HCT116 (cell line): ENCODE results near the gene ZKSCAN2. TPM values are rescaled to one million over a fixed set of nuclear protein-coding genes. Genes with fewer than 3 reads are reported as not detected.

Experiments used
- ATAC-seq: fragments of 200-7000 bp; cut with Tn5 transposase; 2 replicates; pipeline ENCODE4 v1.9.1; 2020; ENCODE audit warnings: mild to moderate bottlenecking, moderate library complexity
- BruUV-seq: library from RNA; stranded (reverse); fragments of 400-500 nt; replicated peaks from 2 replicates; lab custom pipeline; 2021; lab: Mats Ljungman, UMichigan
- CTCF ChIA-PET: fragments of 300-600 bp; sonication (Branson Sonifier 250); formaldehyde crosslinking; loops from one replicate; lab custom pipeline; 2021; ENCODE audit warnings: antibody characterized with exemption; lab: Charles Lee
- POLR2A ChIA-PET: fragments of 300-600, 350-600 bp; sonication (Branson Sonifier 250); formaldehyde crosslinking; loops from one replicate; lab custom pipeline; 2021; ENCODE audit warnings: antibody characterized with exemption; lab: Charles Lee
- RAD21 ChIA-PET, 2 experiments: fragments of 300-600 bp; sonication (Branson Sonifier 250); formaldehyde crosslinking; loops; one replicate each; lab custom pipeline; 2023; ENCODE audit warnings: low total read pairs in 2 of 2; ENCODE audit not compliant: uncharacterized antibody in 2 of 2, unreplicated experiment in 2 of 2, low non-redundant PET in 1 of 2; lab: Charles Lee
- DNase-seq: peaks from one replicate; pipeline ENCODE4 v3.0.0-alpha.2; 2010; ENCODE audit warnings: low read depth, low spot score
- H2AFZ ChIP-seq: fragments of 200-600 bp; shearing (Covaris generic), sonication (generic); 2 replicates; pipeline ENCODE4 v1.6.1; 2017; ENCODE audit warnings: low read depth, mixed run types, mixed read lengths, antibody characterized with exemption, low read length; ENCODE audit not compliant: poor library complexity, severe bottlenecking
- H3K27ac ChIP-seq: 2 replicates; pipeline ENCODE4 v1.5.1; 2012; ENCODE audit warnings: low read depth, low read length
- H3K27me3 ChIP-seq: fragments of 200-600 bp; sonication (generic); 2 replicates; pipeline ENCODE4 v1.6.1; 2016; ENCODE audit warnings: mixed run types, low read length, mixed read lengths; ENCODE audit not compliant: insufficient read depth
- H3K36me3 ChIP-seq, 2 experiments: fragments of 200-500 bp in 1 of 2; fragments of 200-600 bp in 1 of 2; sonication (Bioruptor generic) in 1 of 2; sonication (generic) in 1 of 2; 2 replicates each; pipeline versions ENCODE4 v1.5.1 to v1.6.1; 2014 to 2016; ENCODE audit warnings: low read length in 2 of 2, inconsistent platforms in 1 of 2, mixed read lengths in 1 of 2, mixed run types in 1 of 2; ENCODE audit not compliant: insufficient read depth in 2 of 2, control insufficient read depth in 1 of 2
- H3K4me1 ChIP-seq, 2 experiments: fragments of 200-600 bp in 1 of 2; sonication (generic) in 1 of 2; 2 replicates each; pipeline versions ENCODE4 v1.5.1 to v1.6.1; 2012 to 2017; ENCODE audit warnings: low read length in 2 of 2, inconsistent platforms in 1 of 2, mild to moderate bottlenecking in 1 of 2, mixed read lengths in 1 of 2, mixed run types in 1 of 2, moderate library complexity in 1 of 2; ENCODE audit not compliant: insufficient read depth in 2 of 2, control insufficient read depth in 1 of 2
- H3K4me2 ChIP-seq: fragments of 200-600 bp; sonication (generic); 2 replicates; pipeline ENCODE4 v1.6.1; 2017; ENCODE audit warnings: mixed run types, low read length, mixed read lengths
- H3K4me3 ChIP-seq, 2 experiments: fragments of 200-600 bp in 1 of 2; sonication (generic) in 1 of 2; replicated peaks in 1 of 2; 2 replicates each; pipeline ENCODE4 v1.5.1; 2011 to 2016; ENCODE audit warnings: low read length in 2 of 2, control low read depth in 1 of 2, low read depth in 1 of 2, mild to moderate bottlenecking in 1 of 2, mixed read lengths in 1 of 2, mixed run types in 1 of 2
- H3K79me2 ChIP-seq: fragments of 200-600 bp; sonication (generic); 2 replicates; pipeline ENCODE4 v1.6.1; 2017; ENCODE audit warnings: mild to moderate bottlenecking, mixed run types, low read length, moderate library complexity, mixed read lengths; ENCODE audit not compliant: insufficient read depth
- H3K9ac ChIP-seq: fragments of 200-600 bp; sonication (generic); 2 replicates; pipeline ENCODE4 v1.6.1; 2016; ENCODE audit warnings: low read length, mixed read lengths
- H3K9me2 ChIP-seq: fragments of 200-600 bp; sonication (generic), shearing (Covaris generic); 2 replicates; pipeline ENCODE4 v1.6.1; 2017; ENCODE audit warnings: mixed run types, mild to moderate bottlenecking, moderate library complexity; ENCODE audit not compliant: insufficient read depth
- H3K9me3 ChIP-seq, 2 experiments: fragments of 200-500 bp in 1 of 2; fragments of 200-600 bp in 1 of 2; sonication (Bioruptor generic) in 1 of 2; sonication (generic) in 1 of 2; 2 replicates each; pipeline ENCODE4 v1.6.1; 2014 to 2017; ENCODE audit warnings: low read length in 2 of 2, mixed read lengths in 2 of 2, inconsistent platforms in 1 of 2, low read depth in 1 of 2, mild to moderate bottlenecking in 1 of 2, mixed run types in 1 of 2, moderate library complexity in 1 of 2; ENCODE audit not compliant: control insufficient read depth in 1 of 2, insufficient read depth in 1 of 2
- H4K20me1 ChIP-seq: fragments of 200-600 bp; sonication (generic), shearing (Covaris generic); 2 replicates; pipeline ENCODE4 v1.6.1; 2017; ENCODE audit warnings: mixed run types, mild to moderate bottlenecking, moderate library complexity; ENCODE audit not compliant: insufficient read depth
- ATF3 ChIP-seq: IDR thresholded peaks from 2 replicates; pipeline ENCODE4 v1.6.1; 2012
- CEBPB ChIP-seq: IDR thresholded peaks from 2 replicates; pipeline ENCODE4 v1.6.1; 2012; ENCODE audit warnings: low read depth
- CTCF ChIP-seq, 3 experiments: fragments of 200-600 bp in 1 of 3; sonication (generic) in 1 of 3; IDR thresholded peaks in 2 of 3; conservative IDR thresholded peaks in 1 of 3; 2 replicates each; pipeline ENCODE4 v1.5.1; 2012 to 2017; ENCODE audit warnings: low read depth in 2 of 3, low read length in 2 of 3, antibody characterized with exemption in 1 of 3, borderline replicate concordance in 1 of 3, control low read depth in 1 of 3, mild to moderate bottlenecking in 1 of 3, mixed read lengths in 1 of 3, mixed run types in 1 of 3, moderate library complexity in 1 of 3; ENCODE audit not compliant: insufficient read depth in 1 of 3
- EGR1 ChIP-seq: IDR thresholded peaks from 2 replicates; pipeline ENCODE4 v1.6.1; 2012; ENCODE audit warnings: low read depth
- ELF1 ChIP-seq: IDR thresholded peaks from 2 replicates; pipeline ENCODE4 v1.6.1; 2012; ENCODE audit warnings: low read depth, borderline replicate concordance
- EZH2 ChIP-seq: fragments of 200-600 bp; sonication (generic); IDR thresholded peaks from 2 replicates; pipeline ENCODE4 v1.6.1; 2017; ENCODE audit warnings: antibody characterized with exemption, mixed run types
- EZH2phosphoT487 ChIP-seq: fragments of 200-600 bp; IDR thresholded peaks from 2 replicates; pipeline ENCODE4 v1.6.1; 2018; ENCODE audit warnings: antibody characterized with exemption, borderline replicate concordance
- FOSL1 ChIP-seq: IDR thresholded peaks from 2 replicates; pipeline ENCODE4 v1.6.1; 2012; ENCODE audit warnings: low read depth
- JUND ChIP-seq: IDR thresholded peaks from 2 replicates; pipeline ENCODE4 v1.6.1; 2012
- POLR2A ChIP-seq: IDR thresholded peaks from 2 replicates; pipeline ENCODE4 v1.7.0; 2011; ENCODE audit warnings: borderline replicate concordance; ENCODE audit not compliant: insufficient read depth, insufficient read length; ENCODE audit errors: extremely low read depth
- POLR2AphosphoS5 ChIP-seq: IDR thresholded peaks from 2 replicates; pipeline ENCODE4 v1.6.1; 2011; ENCODE audit warnings: mild to moderate bottlenecking, low read depth, low read length, moderate library complexity
- RAD21 ChIP-seq: IDR thresholded peaks from 2 replicates; pipeline ENCODE4 v1.6.1; 2012; ENCODE audit warnings: low read depth, mild to moderate bottlenecking
- REST ChIP-seq: IDR thresholded peaks from 2 replicates; pipeline ENCODE4 v1.6.1; 2012; ENCODE audit warnings: low read depth
- SP1 ChIP-seq: IDR thresholded peaks from 2 replicates; pipeline ENCODE4 v1.6.1; 2012; ENCODE audit warnings: low read depth
- TCF7L2 ChIP-seq: IDR thresholded peaks from 2 replicates; pipeline ENCODE4 v1.7.0; 2011; ENCODE audit warnings: borderline replicate concordance, inconsistent platforms; ENCODE audit not compliant: insufficient read depth, insufficient read length; ENCODE audit errors: extremely low read depth
- YY1 ChIP-seq: IDR thresholded peaks from 2 replicates; pipeline ENCODE4 v1.6.1; 2011; ENCODE audit warnings: low read length, low read depth, moderate library complexity, mild to moderate bottlenecking; ENCODE audit not compliant: insufficient replicate concordance; ENCODE audit errors: extremely low read depth
- ZBTB33 ChIP-seq: IDR thresholded peaks from 2 replicates; pipeline ENCODE4 v1.6.1; 2011; ENCODE audit warnings: mild to moderate bottlenecking, low read length, moderate library complexity; ENCODE audit not compliant: insufficient replicate concordance; ENCODE audit errors: extremely low read depth
- ZFX ChIP-seq: fragments of 450-650 bp; IDR thresholded peaks from 2 replicates; pipeline ENCODE4 v1.6.1; 2017
- ZNF274 ChIP-seq: fragments of 200-500 bp; sonication (Bioruptor generic); IDR thresholded peaks from 2 replicates; pipeline ENCODE4 v1.6.1; 2014; ENCODE audit warnings: mild to moderate bottlenecking, low read depth, low read length, inconsistent platforms
- intact Hi-C: fragments of 100-400 bp; cut with micrococcal nuclease; formaldehyde crosslinking; loops from 2 replicates; pipeline ENCODE4 v1.10.0; 2022
- total RNA-seq: library from RNA; stranded (reverse); gene quantifications from one replicate; pipeline ENCODE4 v1.2.1, GENCODE V29; 2021; ENCODE audit not compliant: unreplicated experiment

The ZKSCAN2 gene
- total RNA-seq, 1 experiment from 2014 or later = 12.3 TPM

GRCh38 chr16:25299792-25300590 lies 42.3 kb upstream of the ZKSCAN2 start:
- POLR2A ChIA-PET = no interaction called here
- RAD21 ChIA-PET = no interaction called here
- intact Hi-C loops = no loop called here

More at GRCh38 chr16:25299792-25300590, 42.3 kb upstream of the ZKSCAN2 start:
- Histone ChIP-seq H3K27ac (no peak overlapping the region), H3K36me3 (no peaks in the 10 kb centered on the region), H4K20me1 (no peaks in the 10 kb centered on the region), H3K9me3 (no peaks in the 10 kb centered on the region), H3K4me3 (no peak overlapping the region), H3K9ac (no peak overlapping the region), H3K79me2 (no peaks in the 10 kb centered on the region), H3K4me2 (no peak overlapping the region), H3K27me3 (no peaks in the 10 kb centered on the region), H2AFZ (no peak overlapping the region), H3K4me1 (no peaks in the 10 kb centered on the region), H3K9me2 (no peaks in the 10 kb centered on the region)
- no peak for DNase-seq
- TF ChIP-seq SP1 = no peak
- no peak for TF ChIP-seq EZH2
- no peak for TF ChIP-seq ZNF274
- TF ChIP-seq TCF7L2 = no peak
- no peak for TF ChIP-seq CTCF (IDR thresholded peaks at IDR 0.05 in 2 of 3, conservative IDR thresholded peaks at IDR 0.05 in 1 of 3; ENCODE audit: borderline replicate concordance in 1 of 3, insufficient read depth in 1 of 3, low read depth in 2 of 3, low read length in 2 of 3)
- TF ChIP-seq CEBPB = no peak
- TF ChIP-seq FOSL1 = no peak
- TF ChIP-seq YY1 = no peak
- no peak for TF ChIP-seq EZH2phosphoT487
- TF ChIP-seq POLR2A = no peak
- no peak for TF ChIP-seq EGR1
- TF ChIP-seq ZBTB33 = no peak
- no peak for TF ChIP-seq REST
- no peak for TF ChIP-seq POLR2AphosphoS5
- no peak for TF ChIP-seq ZFX
- TF ChIP-seq ATF3 = no peak
- TF ChIP-seq JUND = no peak
- no peak for TF ChIP-seq ELF1
- no peak for TF ChIP-seq RAD21
- BruUV-seq = no TSS peak
- CTCF ChIA-PET = no interaction called here
- ATAC-seq = no peak
